ENCODE measurements around the gene PPIG. TPM values are rescaled to one million over a fixed set of nuclear protein-coding genes. Genes with fewer than 3 reads are reported as not detected.
"Not testable (repeated sequence)": the region's sequence is repeated elsewhere in the genome, so short reads cannot be mapped to it uniquely, and the experiment has no call there.

Gene PPIG
- total and polyA plus RNA-seq, 2 donors: 38.1 to 55.4 TPM

GRCh38 chr2:169609264-169609663 lies 25.1 kb downstream of the PPIG start:
- Histone ChIP-seq H3K4me1 (ENCODE audit: control insufficient read depth in 2 of 2, insufficient read depth in 2 of 2, low read length in 2 of 2) (no peaks in the 10 kb centered on the region), H3K36me3 (ENCODE audit: control insufficient read depth in 2 of 2, insufficient read depth in 2 of 2, low read length in 1 of 2) (peaks cover 24 to 77% of the 10 kb centered on the region in 2 donors), H3K4me3 (ENCODE audit: low read length in 2 of 2) (no peak overlapping the region), H3K9me3 (ENCODE audit: control insufficient read depth in 2 of 2, insufficient read depth in 1 of 2, low read length in 1 of 2) (no peaks in the 10 kb centered on the region), H3K27me3 (ENCODE audit: control insufficient read depth in 2 of 2, insufficient read depth in 1 of 2, low read length in 1 of 2) (no peaks in the 10 kb centered on the region), H3K27ac (ENCODE audit: low read depth in 1 of 2, low read length in 1 of 2) (no peak overlapping the region)
- 96% methylated on average over 2 of the region's 2 CpGs for WGBS
- DNase-seq (ENCODE audit: low read depth in 6 of 9, low spot score in 9 of 9): no peak

GRCh38 chr2:169613876-169614275 lies 29.7 kb downstream of the PPIG start:
- Histone ChIP-seq H3K4me1 (ENCODE audit: control insufficient read depth in 2 of 2, insufficient read depth in 2 of 2, low read length in 2 of 2) (no peaks in the 10 kb centered on the region), H3K36me3 (ENCODE audit: control insufficient read depth in 2 of 2, insufficient read depth in 2 of 2, low read length in 1 of 2) (peaks cover 26 to 57% of the 10 kb centered on the region in 2 donors), H3K27me3 (ENCODE audit: control insufficient read depth in 2 of 2, insufficient read depth in 1 of 2, low read length in 1 of 2) (no peaks in the 10 kb centered on the region), H3K4me3 (ENCODE audit: low read length in 2 of 2) (no peak overlapping the region), H3K9me3 (ENCODE audit: control insufficient read depth in 2 of 2, insufficient read depth in 1 of 2, low read length in 1 of 2) (no peaks in the 10 kb centered on the region), H3K27ac (ENCODE audit: low read depth in 1 of 2, low read length in 1 of 2) (no peak overlapping the region)
- over 99% methylated on average over 2 of the region's 2 CpGs for WGBS
- no peak for DNase-seq (ENCODE audit: low read depth in 6 of 9, low spot score in 9 of 9)

GRCh38 chr2:169615982-169616381 lies 31.8 kb downstream of the PPIG start:
- DNase-seq (ENCODE audit: low read depth in 6 of 9, low spot score in 9 of 9); H3K27ac ChIP-seq (ENCODE audit: low read depth in 1 of 2, low read length in 1 of 2); H3K9me3 ChIP-seq (ENCODE audit: control insufficient read depth in 2 of 2, insufficient read depth in 1 of 2, low read length in 1 of 2); H3K27me3 ChIP-seq (ENCODE audit: control insufficient read depth in 2 of 2, insufficient read depth in 1 of 2, low read length in 1 of 2); H3K4me1 ChIP-seq (ENCODE audit: control insufficient read depth in 2 of 2, insufficient read depth in 2 of 2, low read length in 2 of 2); H3K4me3 ChIP-seq (ENCODE audit: low read length in 2 of 2): not testable (repeated sequence)
- WGBS: 100% methylated on average over 1 of the region's 1 CpG
- H3K36me3 ChIP-seq (ENCODE audit: control insufficient read depth in 2 of 2, insufficient read depth in 2 of 2, low read length in 1 of 2): peaks cover 22 to 47% of the 10 kb centered on the region in 2 donors

- 64% methylated on average over 3 of the region's 3 CpGs for WGBS
- Histone ChIP-seq H3K4me3 (ENCODE audit: low read length in 2 of 2) (no peak overlapping the region), H3K36me3 (ENCODE audit: control insufficient read depth in 2 of 2, insufficient read depth in 2 of 2, low read length in 1 of 2) (peaks cover 14 to 41% of the 10 kb centered on the region in 2 donors), H3K9me3 (ENCODE audit: control insufficient read depth in 2 of 2, insufficient read depth in 1 of 2, low read length in 1 of 2) (no peaks in the 10 kb centered on the region), H3K27me3 (ENCODE audit: control insufficient read depth in 2 of 2, insufficient read depth in 1 of 2, low read length in 1 of 2) (no peaks in the 10 kb centered on the region), H3K27ac (ENCODE audit: low read depth in 1 of 2, low read length in 1 of 2) (no peak overlapping the region), H3K4me1 (ENCODE audit: control insufficient read depth in 2 of 2, insufficient read depth in 2 of 2, low read length in 2 of 2) (no peaks in the 10 kb centered on the region)
- DNase-seq (ENCODE audit: low read depth in 6 of 9, low spot score in 9 of 9): no peak
These were observed 35.8 kb downstream of the PPIG start for GRCh38 chr2:169619946-169620345.

GRCh38 chr2:169620509-169620908 lies 36.4 kb downstream of the PPIG start:
- H3K27ac ChIP-seq (ENCODE audit: low read depth in 1 of 2, low read length in 1 of 2): no peak overlapping the region
- H3K4me3 ChIP-seq (ENCODE audit: low read length in 2 of 2): no peak overlapping the region
- H3K4me1 ChIP-seq (ENCODE audit: control insufficient read depth in 2 of 2, insufficient read depth in 2 of 2, low read length in 2 of 2): no peaks in the 10 kb centered on the region
- whole genome bisulfite sequencing: 97% methylated on average over 1 of the region's 1 CpG
- peaks cover 9 to 36% of the 10 kb centered on the region in 2 donors for H3K36me3 ChIP-seq (ENCODE audit: control insufficient read depth in 2 of 2, insufficient read depth in 2 of 2, low read length in 1 of 2)
- no peaks in the 10 kb centered on the region for H3K9me3 ChIP-seq (ENCODE audit: control insufficient read depth in 2 of 2, insufficient read depth in 1 of 2, low read length in 1 of 2)
- no peaks in the 10 kb centered on the region for H3K27me3 ChIP-seq (ENCODE audit: control insufficient read depth in 2 of 2, insufficient read depth in 1 of 2, low read length in 1 of 2)
- DNase-seq (ENCODE audit: low read depth in 6 of 9, low spot score in 9 of 9): no peak

- no peaks in the 10 kb centered on the region for H3K9me3 ChIP-seq (ENCODE audit: control insufficient read depth in 2 of 2, insufficient read depth in 1 of 2, low read length in 1 of 2)
- no peaks in the 10 kb centered on the region for H3K27me3 ChIP-seq (ENCODE audit: control insufficient read depth in 2 of 2, insufficient read depth in 1 of 2, low read length in 1 of 2)
- DNase-seq (ENCODE audit: low read depth in 6 of 9, low spot score in 9 of 9): no peak
- peaks cover 9 to 40% of the 10 kb centered on the region in 2 donors for H3K36me3 ChIP-seq (ENCODE audit: control insufficient read depth in 2 of 2, insufficient read depth in 2 of 2, low read length in 1 of 2)
- no peak overlapping the region for H3K4me3 ChIP-seq (ENCODE audit: low read length in 2 of 2)
- H3K4me1 ChIP-seq (ENCODE audit: control insufficient read depth in 2 of 2, insufficient read depth in 2 of 2, low read length in 2 of 2): no peaks in the 10 kb centered on the region
- H3K27ac ChIP-seq (ENCODE audit: low read depth in 1 of 2, low read length in 1 of 2): no peak overlapping the region
- WGBS: 97% methylated on average over 4 of the region's 4 CpGs
These were observed 39.1 kb downstream of the PPIG start for GRCh38 chr2:169623235-169623634.

- no peak for DNase-seq (ENCODE audit: low read depth in 6 of 9, low spot score in 9 of 9)
- Histone ChIP-seq H3K9me3 (ENCODE audit: control insufficient read depth in 2 of 2, insufficient read depth in 1 of 2, low read length in 1 of 2) (no peaks in the 10 kb centered on the region), H3K4me3 (ENCODE audit: low read length in 2 of 2) (no peak overlapping the region), H3K27me3 (ENCODE audit: control insufficient read depth in 2 of 2, insufficient read depth in 1 of 2, low read length in 1 of 2) (no peaks in the 10 kb centered on the region), H3K4me1 (ENCODE audit: control insufficient read depth in 2 of 2, insufficient read depth in 2 of 2, low read length in 2 of 2) (no peaks in the 10 kb centered on the region), H3K27ac (ENCODE audit: low read depth in 1 of 2, low read length in 1 of 2) (no peak overlapping the region), H3K36me3 (ENCODE audit: control insufficient read depth in 2 of 2, insufficient read depth in 2 of 2, low read length in 1 of 2) (peaks cover 14 to 41% of the 10 kb centered on the region in 2 donors)
- WGBS: 96% methylated on average over 3 of the region's 3 CpGs
These were observed 41.6 kb downstream of the PPIG start for GRCh38 chr2:169625781-169626180.

- WGBS: 99% methylated on average over 8 of the region's 8 CpGs
- Histone ChIP-seq H3K4me1 (ENCODE audit: control insufficient read depth in 2 of 2, insufficient read depth in 2 of 2, low read length in 2 of 2) (no peaks in the 10 kb centered on the region), H3K36me3 (ENCODE audit: control insufficient read depth in 2 of 2, insufficient read depth in 2 of 2, low read length in 1 of 2) (peaks cover 17 to 56% of the 10 kb centered on the region in 2 donors), H3K27me3 (ENCODE audit: control insufficient read depth in 2 of 2, insufficient read depth in 1 of 2, low read length in 1 of 2) (no peaks in the 10 kb centered on the region), H3K4me3 (ENCODE audit: low read length in 2 of 2) (no peak overlapping the region), H3K27ac (ENCODE audit: low read depth in 1 of 2, low read length in 1 of 2) (no peak overlapping the region), H3K9me3 (ENCODE audit: control insufficient read depth in 2 of 2, insufficient read depth in 1 of 2, low read length in 1 of 2) (no peaks in the 10 kb centered on the region)
- no peak for DNase-seq (ENCODE audit: low read depth in 6 of 9, low spot score in 9 of 9)
These were observed 52.4 kb downstream of the PPIG start for GRCh38 chr2:169636440-169637097.

- WGBS: 98% methylated on average over 3 of the region's 3 CpGs
- Histone ChIP-seq H3K36me3 (ENCODE audit: control insufficient read depth in 2 of 2, insufficient read depth in 2 of 2, low read length in 1 of 2) (peaks cover 17 to 52% of the 10 kb centered on the region in 2 donors), H3K4me3 (ENCODE audit: low read length in 2 of 2) (no peak overlapping the region), H3K4me1 (ENCODE audit: control insufficient read depth in 2 of 2, insufficient read depth in 2 of 2, low read length in 2 of 2) (no peaks in the 10 kb centered on the region), H3K27ac (ENCODE audit: low read depth in 1 of 2, low read length in 1 of 2) (no peak overlapping the region), H3K9me3 (ENCODE audit: control insufficient read depth in 2 of 2, insufficient read depth in 1 of 2, low read length in 1 of 2) (no peaks in the 10 kb centered on the region), H3K27me3 (ENCODE audit: control insufficient read depth in 2 of 2, insufficient read depth in 1 of 2, low read length in 1 of 2) (no peaks in the 10 kb centered on the region)
- DNase-seq (ENCODE audit: low read depth in 6 of 9, low spot score in 9 of 9): no peak
These were observed 53.5 kb downstream of the PPIG start for GRCh38 chr2:169637620-169638019.
